Measurements from ENCODE around the gene TFEC. TPM values are rescaled to one million over a fixed set of nuclear protein-coding genes. Genes with fewer than 3 reads are reported as not detected.

The TFEC gene
- total and polyA plus RNA-seq, 2 of the 4 experiments (the other 2 are of a cell fraction) = under 0.01 to 0.02 TPM

DNA sequence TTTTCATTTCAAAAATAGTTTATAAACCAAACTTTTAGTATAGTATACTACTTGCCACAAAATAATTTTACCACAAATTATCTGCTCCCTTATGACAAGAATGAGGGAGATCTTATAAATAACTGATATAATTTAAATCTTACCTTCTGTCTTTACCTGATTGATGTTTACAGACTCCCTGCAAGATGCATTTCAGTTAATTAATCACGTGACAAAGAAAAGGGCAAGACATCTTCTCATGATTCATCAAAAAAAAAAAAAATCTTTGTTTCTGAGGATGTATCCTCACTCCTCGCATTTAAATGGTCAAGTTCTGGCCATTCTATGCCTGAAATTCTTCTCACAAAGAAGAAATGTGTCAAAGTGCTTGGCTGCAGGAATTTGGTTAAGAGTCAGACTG is 2.3 kb upstream of the TFEC start:
- no peak overlapping the region for H2AK5ac ChIP-seq (ENCODE audit: low read depth, low read length)
- no peaks in the 10 kb centered on the region for H3K36me3 ChIP-seq (ENCODE audit: control insufficient read depth, insufficient read depth, low read length)
- no peak overlapping the region for H3K27ac ChIP-seq (ENCODE audit: insufficient read depth, low read length)
- CTCF ChIA-PET = no interaction called here
- no peak overlapping the region for H2AK9ac ChIP-seq (replicated peaks; ENCODE audit: low read depth, low read length, poor library complexity)
- H3K27me3 ChIP-seq (ENCODE audit: control insufficient read depth, insufficient read depth, low read length) = no peaks in the 10 kb centered on the region
- H2BK20ac ChIP-seq (ENCODE audit: low read depth, low read length) = no peak overlapping the region
- no peak overlapping the region for H4K8ac ChIP-seq (ENCODE audit: low read depth in 2 of 2, low read length in 2 of 2)
- DNase-seq (no peak), ATAC-seq (ENCODE audit: low read depth) (no peak)
- intact Hi-C loops (cut with micrococcal nuclease) (no loop called here), in situ Hi-C loops (cut with MboI; ENCODE audit: low sequenced_read_pairs) (no loop called here), dilution Hi-C loops (cut with HindIII; ENCODE audit: low sequenced_read_pairs, unreplicated experiment) (no loop called here)
- H2BK120ac ChIP-seq (ENCODE audit: low read depth, low read length) = no peak overlapping the region
- no peak overlapping the region for H3K23ac ChIP-seq (ENCODE audit: low read depth, low read length)
- H3K56ac ChIP-seq (ENCODE audit: extremely low read depth, insufficient read depth, low read length) = no peak overlapping the region
- H2AFZ ChIP-seq (replicated peaks; ENCODE audit: low read length, poor library complexity) = no peak overlapping the region
- no peaks in the 10 kb centered on the region for H4K20me1 ChIP-seq (ENCODE audit: insufficient read depth, low read length)
- no peak overlapping the region for H2BK5ac ChIP-seq (ENCODE audit: low read depth, low read length, poor library complexity, severe bottlenecking)
- H3K4me1 ChIP-seq (ENCODE audit: control insufficient read depth, insufficient read depth, low read length) = no peaks in the 10 kb centered on the region
- no peak overlapping the region for H4K5ac ChIP-seq (ENCODE audit: low read depth, low read length)
- H3K9me3 ChIP-seq (ENCODE audit: control insufficient read depth, insufficient read depth, low read length) = no peaks in the 10 kb centered on the region
- no peak for TF ChIP-seq MXI1 (IDR thresholded peaks at IDR 0.05; ENCODE audit: borderline replicate concordance, low read depth, low read length)
- TF ChIP-seq, protein P1, sequence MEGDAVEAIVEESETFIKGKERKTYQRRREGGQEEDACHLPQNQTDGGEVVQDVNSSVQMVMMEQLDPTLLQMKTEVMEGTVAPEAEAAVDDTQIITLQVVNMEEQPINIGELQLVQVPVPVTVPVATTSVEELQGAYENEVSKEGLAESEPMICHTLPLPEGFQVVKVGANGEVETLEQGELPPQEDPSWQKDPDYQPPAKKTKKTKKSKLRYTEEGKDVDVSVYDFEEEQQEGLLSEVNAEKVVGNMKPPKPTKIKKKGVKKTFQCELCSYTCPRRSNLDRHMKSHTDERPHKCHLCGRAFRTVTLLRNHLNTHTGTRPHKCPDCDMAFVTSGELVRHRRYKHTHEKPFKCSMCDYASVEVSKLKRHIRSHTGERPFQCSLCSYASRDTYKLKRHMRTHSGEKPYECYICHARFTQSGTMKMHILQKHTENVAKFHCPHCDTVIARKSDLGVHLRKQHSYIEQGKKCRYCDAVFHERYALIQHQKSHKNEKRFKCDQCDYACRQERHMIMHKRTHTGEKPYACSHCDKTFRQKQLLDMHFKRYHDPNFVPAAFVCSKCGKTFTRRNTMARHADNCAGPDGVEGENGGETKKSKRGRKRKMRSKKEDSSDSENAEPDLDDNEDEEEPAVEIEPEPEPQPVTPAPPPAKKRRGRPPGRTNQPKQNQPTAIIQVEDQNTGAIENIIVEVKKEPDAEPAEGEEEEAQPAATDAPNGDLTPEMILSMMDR (conservative IDR thresholded peaks at IDR 0.05; ENCODE audit: low read depth, low read length) = no peak
- TF ChIP-seq CEBPB (IDR thresholded peaks at IDR 0.05; ENCODE audit: low read depth, low read length) = no peak
- no peak for TF ChIP-seq RFX5 (IDR thresholded peaks at IDR 0.05; ENCODE audit: low read depth, low read length)
- TF ChIP-seq NFE2L2 (IDR thresholded peaks at IDR 0.05; ENCODE audit: low read depth, low read length) = no peak
- no peak for TF ChIP-seq FOS (IDR thresholded peaks at IDR 0.05; ENCODE audit: low read depth, low read length)
- TF ChIP-seq RAD21 (IDR thresholded peaks at IDR 0.05; ENCODE audit: low read length) = no peak
- TF ChIP-seq MAFK (IDR thresholded peaks at IDR 0.05; ENCODE audit: low read depth, low read length) = no peak
- TF ChIP-seq, protein P2, sequence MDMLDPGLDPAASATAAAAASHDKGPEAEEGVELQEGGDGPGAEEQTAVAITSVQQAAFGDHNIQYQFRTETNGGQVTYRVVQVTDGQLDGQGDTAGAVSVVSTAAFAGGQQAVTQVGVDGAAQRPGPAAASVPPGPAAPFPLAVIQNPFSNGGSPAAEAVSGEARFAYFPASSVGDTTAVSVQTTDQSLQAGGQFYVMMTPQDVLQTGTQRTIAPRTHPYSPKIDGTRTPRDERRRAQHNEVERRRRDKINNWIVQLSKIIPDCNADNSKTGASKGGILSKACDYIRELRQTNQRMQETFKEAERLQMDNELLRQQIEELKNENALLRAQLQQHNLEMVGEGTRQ (IDR thresholded peaks at IDR 0.05; ENCODE audit: low read depth, low read length) = no peak
- no peak for TF ChIP-seq CHD1 (IDR thresholded peaks at IDR 0.05; ENCODE audit: low read depth, low read length)
- TF ChIP-seq SMC3 (IDR thresholded peaks at IDR 0.05; ENCODE audit: low read depth, low read length) = no peak
- TF ChIP-seq RCOR1 (IDR thresholded peaks at IDR 0.05; ENCODE audit: insufficient replicate concordance, low read length) = no peak
- TF ChIP-seq, protein P3, sequence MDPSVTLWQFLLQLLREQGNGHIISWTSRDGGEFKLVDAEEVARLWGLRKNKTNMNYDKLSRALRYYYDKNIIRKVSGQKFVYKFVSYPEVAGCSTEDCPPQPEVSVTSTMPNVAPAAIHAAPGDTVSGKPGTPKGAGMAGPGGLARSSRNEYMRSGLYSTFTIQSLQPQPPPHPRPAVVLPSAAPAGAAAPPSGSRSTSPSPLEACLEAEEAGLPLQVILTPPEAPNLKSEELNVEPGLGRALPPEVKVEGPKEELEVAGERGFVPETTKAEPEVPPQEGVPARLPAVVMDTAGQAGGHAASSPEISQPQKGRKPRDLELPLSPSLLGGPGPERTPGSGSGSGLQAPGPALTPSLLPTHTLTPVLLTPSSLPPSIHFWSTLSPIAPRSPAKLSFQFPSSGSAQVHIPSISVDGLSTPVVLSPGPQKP (IDR thresholded peaks at IDR 0.05; ENCODE audit: borderline replicate concordance, low read depth, low read length) = no peak
- no peak for TF ChIP-seq BHLHE40 (IDR thresholded peaks at IDR 0.05; ENCODE audit: low read depth, low read length)
- no peak for TF ChIP-seq MAZ (IDR thresholded peaks at IDR 0.05; ENCODE audit: borderline replicate concordance, low read depth, low read length)
- no peak for TF ChIP-seq POLR2A (IDR thresholded peaks at IDR 0.05; ENCODE audit: low read depth, low read length)
- no peaks in the 10 kb centered on the region for H3K9me1 ChIP-seq (ENCODE audit: insufficient read depth, low read length)
- H3K4me3 ChIP-seq (ENCODE audit: insufficient read depth, low read depth, low read length) = no peak overlapping the region
- H3K14ac ChIP-seq (replicated peaks; ENCODE audit: low read depth, low read length) = no peak overlapping the region
- POLR2A ChIA-PET (ENCODE audit: unreplicated experiment) = no interaction called here
- H3K4ac ChIP-seq (ENCODE audit: low read depth, low read length) = no peak overlapping the region
- no peak overlapping the region for H4K91ac ChIP-seq (ENCODE audit: insufficient read depth, low read depth, low read length)
- H2BK15ac ChIP-seq (ENCODE audit: low read depth, low read length) = no peak overlapping the region
- no peak overlapping the region for H3K4me2 ChIP-seq (ENCODE audit: low read depth, low read length)
- H3K18ac ChIP-seq (ENCODE audit: low read depth, low read length) = no peak overlapping the region
- no TSS peak for BruUV-seq (replicated peaks)
- 80% methylated on average over 1 of the region's 2 CpGs; no CpG with 5 or more reads in 1 of the 2 experiments for WGBS, 2 experiments (ENCODE audit: extremely low coverage in 2 of 2, insufficient read length in 1 of 2)
- no peak overlapping the region for H3K9ac ChIP-seq (ENCODE audit: low read depth, low read length)
- H3K79me1 ChIP-seq (ENCODE audit: low read depth in 1 of 2, low read length in 2 of 2) = no peaks in the 10 kb centered on the region
